NCI-H128 (cell line): ENCODE data around the gene HLX.

Experiments
- DNase-seq: peaks from one replicate; lab custom pipeline; 2025; ENCODE audit not compliant: unreplicated experiment; lab: John Stamatoyannopoulos, UW

Gene HLX

GRCh38 chr1:220921971-220922635 is 42.9 kb downstream of the HLX start:
- no peak for DNase-seq

- no peak for DNase-seq
Observed at GRCh38 chr1:220922951-220923350, 43.7 kb downstream of the HLX start.

- DNase-seq, result no peak
Observed at GRCh38 chr1:220924331-220924970, 45.2 kb downstream of the HLX start.

- no peak for DNase-seq
Observed at GRCh38 chr1:220925707-220926106, 46.5 kb downstream of the HLX start.

- DNase-seq, result no peak
Observed at GRCh38 chr1:220926146-220926545, 46.9 kb downstream of the HLX start.

- no peak for DNase-seq
Observed at GRCh38 chr1:220927442-220927841, 48.2 kb downstream of the HLX start.

- DNase-seq, result no peak
Observed at GRCh38 chr1:220928320-220928719, 49.1 kb downstream of the HLX start.

GRCh38 chr1:220928725-220929300 is 49.6 kb downstream of the HLX start:
- DNase-seq, result no peak

GRCh38 chr1:220929304-220929703 is 50.1 kb downstream of the HLX start:
- no peak for DNase-seq
